Upper lobe of right lung (tissue), 1 donor: ENCODE results near the gene KBTBD12. TPM values are rescaled to one million over a fixed set of nuclear protein-coding genes. Genes with fewer than 3 reads are reported as not detected.
"Not testable (repeated sequence)": the region's sequence is repeated elsewhere in the genome, so short reads cannot be mapped to it uniquely, and the experiment has no call there.

Experiments
- ATAC-seq: fragments of 200-7000 bp; cut with Tn5 transposase; one replicate; pipeline ENCODE4 v1.9.1; 2020; ENCODE audit warnings: mild to moderate bottlenecking, moderate library complexity
- DNase-seq: peaks from one replicate; pipeline ENCODE4 v3.0.0-alpha.2; 2020
- H3K27ac ChIP-seq: fragments of 200-600 bp; one replicate; pipeline ENCODE4 v1.8.0; 2022
- H3K27me3 ChIP-seq: fragments of 200-600 bp; one replicate; pipeline ENCODE4 v1.8.0; 2022; ENCODE audit warnings: mild to moderate bottlenecking
- H3K36me3 ChIP-seq: fragments of 200-600 bp; one replicate; pipeline ENCODE4 v1.8.0; 2022
- H3K4me1 ChIP-seq: fragments of 200-600 bp; one replicate; pipeline ENCODE4 v1.8.0; 2022
- H3K4me3 ChIP-seq: fragments of 200-600 bp; one replicate; pipeline ENCODE4 v1.8.0; 2022; ENCODE audit warnings: mild to moderate bottlenecking
- H3K9me3 ChIP-seq: fragments of 200-600 bp; one replicate; pipeline ENCODE4 v1.8.0; 2022
- intact Hi-C: fragments of 100-400 bp; cut with DNase I; formaldehyde crosslinking; loops from one replicate; pipeline ENCODE4 v1.11.0; 2022
- total RNA-seq: library from RNA; stranded (reverse); fragmentation: NEBNext Ultra II Directional; extraction: Animal tissue kit (Norgen Biotek cat#: 25700); gene quantifications from one replicate; pipeline ENCODE4 v1.2.1, GENCODE V29; 2021
- TF ChIP-seq, protein P1 (sequence below): fragments of 200-600 bp; IDR thresholded peaks from one replicate; pipeline ENCODE4 v1.8.0; 2022; ENCODE audit warnings: antibody characterized with exemption
- donor health status: DM: no; HTN: yes; CAD: no; lungs with severe emphysema.

The KBTBD12 gene
- total RNA-seq, 1 donor from 2014 or later: 1.3 TPM

DNA sequence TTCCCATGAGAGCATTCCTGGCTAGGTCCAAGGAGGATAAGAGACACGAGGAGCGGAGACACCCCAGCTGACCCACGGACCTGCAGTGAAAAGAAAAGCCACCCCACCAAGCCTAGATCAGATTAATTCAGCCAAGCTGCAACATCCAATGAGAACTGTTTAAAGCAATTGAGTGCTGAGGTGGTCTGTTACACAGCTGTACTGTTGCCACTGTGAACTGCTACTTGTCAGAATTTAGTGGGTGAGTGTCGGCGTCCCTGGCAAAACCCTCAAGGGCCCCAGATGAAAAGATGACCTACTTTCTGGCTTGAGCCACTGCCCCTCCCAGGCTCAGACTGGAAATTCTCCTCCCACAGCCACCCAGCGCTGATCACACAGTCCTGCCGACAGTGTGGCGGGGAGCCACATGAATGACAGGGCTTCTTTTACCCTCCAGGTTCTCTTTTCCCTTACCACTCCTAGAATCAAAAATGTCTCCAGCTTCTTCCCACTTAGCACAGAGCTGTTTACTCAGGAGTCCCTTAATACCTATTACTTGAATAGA is 26.4 kb upstream of the KBTBD12 start:
- DNase-seq (no peak), ATAC-seq (no peak)
- Histone ChIP-seq H3K36me3 (no peaks in the 10 kb centered on the region), H3K4me1 (no peaks in the 10 kb centered on the region), H3K27me3 (no peaks in the 10 kb centered on the region), H3K27ac (no peak overlapping the region), H3K9me3 (no peaks in the 10 kb centered on the region), H3K4me3 (no peak overlapping the region)
- TF ChIP-seq, protein P1, sequence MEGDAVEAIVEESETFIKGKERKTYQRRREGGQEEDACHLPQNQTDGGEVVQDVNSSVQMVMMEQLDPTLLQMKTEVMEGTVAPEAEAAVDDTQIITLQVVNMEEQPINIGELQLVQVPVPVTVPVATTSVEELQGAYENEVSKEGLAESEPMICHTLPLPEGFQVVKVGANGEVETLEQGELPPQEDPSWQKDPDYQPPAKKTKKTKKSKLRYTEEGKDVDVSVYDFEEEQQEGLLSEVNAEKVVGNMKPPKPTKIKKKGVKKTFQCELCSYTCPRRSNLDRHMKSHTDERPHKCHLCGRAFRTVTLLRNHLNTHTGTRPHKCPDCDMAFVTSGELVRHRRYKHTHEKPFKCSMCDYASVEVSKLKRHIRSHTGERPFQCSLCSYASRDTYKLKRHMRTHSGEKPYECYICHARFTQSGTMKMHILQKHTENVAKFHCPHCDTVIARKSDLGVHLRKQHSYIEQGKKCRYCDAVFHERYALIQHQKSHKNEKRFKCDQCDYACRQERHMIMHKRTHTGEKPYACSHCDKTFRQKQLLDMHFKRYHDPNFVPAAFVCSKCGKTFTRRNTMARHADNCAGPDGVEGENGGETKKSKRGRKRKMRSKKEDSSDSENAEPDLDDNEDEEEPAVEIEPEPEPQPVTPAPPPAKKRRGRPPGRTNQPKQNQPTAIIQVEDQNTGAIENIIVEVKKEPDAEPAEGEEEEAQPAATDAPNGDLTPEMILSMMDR: no peak
- intact Hi-C loops: no loop called here

DNA sequence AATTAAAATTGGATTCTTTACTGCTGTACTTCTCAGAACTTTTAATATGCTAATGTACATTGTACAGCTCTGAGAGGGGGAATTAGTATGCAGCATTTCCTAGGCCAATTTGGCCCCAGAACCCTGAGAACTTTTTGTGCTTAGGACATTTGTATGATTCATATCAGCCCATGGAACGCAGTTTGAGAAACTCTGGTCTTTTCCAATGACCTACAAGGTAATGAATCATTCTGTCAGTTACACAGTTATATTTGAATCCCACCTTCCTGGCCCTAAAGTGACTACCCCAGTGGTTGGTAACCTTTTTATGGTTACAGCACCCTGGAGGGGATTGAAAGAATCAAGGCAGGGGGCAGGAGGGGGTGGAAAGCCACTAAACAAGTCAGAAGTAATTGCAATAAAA is 25.6 kb upstream of the KBTBD12 start:
- ATAC-seq: no peak

DNA sequence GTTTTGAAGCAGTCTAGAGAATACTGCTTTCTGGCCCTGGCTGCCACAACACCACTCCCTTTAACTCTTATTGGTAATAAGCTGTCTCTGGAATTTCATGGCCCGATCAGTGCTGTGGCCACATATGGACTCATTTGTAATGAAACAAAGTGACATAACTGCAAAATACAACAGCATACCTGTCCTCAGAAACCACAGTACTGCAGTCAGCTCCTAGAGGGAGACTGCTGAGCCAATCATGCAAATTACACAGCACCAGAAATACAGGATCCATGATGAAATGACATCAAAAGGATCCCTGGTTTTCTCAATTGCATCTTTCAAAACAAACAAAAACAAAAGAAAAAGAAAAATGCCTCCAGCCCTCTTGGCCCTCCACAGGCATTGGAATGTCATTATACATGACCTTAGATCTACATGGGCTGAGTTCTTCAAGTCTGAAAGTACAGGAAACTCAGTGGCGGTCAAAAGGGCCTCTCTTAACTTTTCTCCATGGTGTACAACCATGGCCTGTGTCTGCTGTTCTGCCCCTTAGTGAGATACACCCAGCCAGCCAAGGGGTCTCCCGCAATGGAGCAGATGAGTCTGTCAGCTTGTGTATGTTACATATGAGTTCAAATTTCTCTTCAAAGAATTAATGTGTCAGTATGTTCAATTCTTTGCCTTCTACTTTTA is 24.9 kb upstream of the KBTBD12 start:
- Histone ChIP-seq H3K27ac (no peak overlapping the region), H3K4me1 (no peaks in the 10 kb centered on the region), H3K27me3 (no peaks in the 10 kb centered on the region), H3K9me3 (no peaks in the 10 kb centered on the region), H3K4me3 (no peak overlapping the region), H3K36me3 (no peaks in the 10 kb centered on the region)
- intact Hi-C loops: no loop called here
- ATAC-seq (no peak), DNase-seq (no peak)
- TF ChIP-seq, protein P1: no peak

More for the DNA sequence above, 25.6 kb upstream of the KBTBD12 start:
- intact Hi-C loops: no loop called here
- TF ChIP-seq, protein P1: no peak
- no peaks in the 10 kb centered on the region for H3K27me3 ChIP-seq
- DNase-seq: no peak
- H3K27ac ChIP-seq: no peak overlapping the region
- H3K4me1 ChIP-seq: no peaks in the 10 kb centered on the region
- H3K36me3 ChIP-seq: no peaks in the 10 kb centered on the region
- no peaks in the 10 kb centered on the region for H3K9me3 ChIP-seq
- no peak overlapping the region for H3K4me3 ChIP-seq

DNA sequence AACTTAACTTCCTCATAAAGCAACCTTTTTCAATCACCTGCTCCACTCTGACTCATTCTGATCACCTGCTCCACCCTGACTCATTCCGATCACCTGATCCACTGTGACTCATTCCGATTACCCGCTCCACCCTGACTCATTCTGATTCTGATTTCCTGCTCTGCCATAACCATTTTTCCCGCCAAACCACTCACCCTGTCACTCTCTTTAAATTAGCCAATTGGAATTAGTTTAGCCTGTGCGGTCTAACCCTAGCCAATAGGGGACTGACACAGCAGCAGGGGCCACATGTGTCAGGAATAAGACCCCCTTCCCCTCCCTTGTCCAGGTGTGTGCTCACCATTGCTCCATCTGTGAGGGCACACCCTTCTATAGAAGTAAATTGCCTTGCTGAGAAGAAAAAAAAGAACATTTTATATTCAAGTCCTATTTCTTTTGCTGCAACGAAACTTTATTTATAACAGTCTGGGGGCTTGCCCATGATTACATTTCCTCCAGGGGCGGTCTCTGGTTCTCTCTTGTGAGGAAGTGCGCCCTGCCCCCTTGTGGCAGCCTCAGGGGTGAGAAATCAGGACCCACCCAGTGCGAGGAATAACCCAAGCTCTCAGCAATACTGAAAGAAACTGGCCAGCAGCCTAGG is 24.3 kb upstream of the KBTBD12 start:
- H3K4me1 ChIP-seq, DNase-seq, H3K27ac ChIP-seq, H3K4me3 ChIP-seq, intact Hi-C loops, H3K9me3 ChIP-seq, ATAC-seq, H3K27me3 ChIP-seq, H3K36me3 ChIP-seq: not testable (repeated sequence)

DNA sequence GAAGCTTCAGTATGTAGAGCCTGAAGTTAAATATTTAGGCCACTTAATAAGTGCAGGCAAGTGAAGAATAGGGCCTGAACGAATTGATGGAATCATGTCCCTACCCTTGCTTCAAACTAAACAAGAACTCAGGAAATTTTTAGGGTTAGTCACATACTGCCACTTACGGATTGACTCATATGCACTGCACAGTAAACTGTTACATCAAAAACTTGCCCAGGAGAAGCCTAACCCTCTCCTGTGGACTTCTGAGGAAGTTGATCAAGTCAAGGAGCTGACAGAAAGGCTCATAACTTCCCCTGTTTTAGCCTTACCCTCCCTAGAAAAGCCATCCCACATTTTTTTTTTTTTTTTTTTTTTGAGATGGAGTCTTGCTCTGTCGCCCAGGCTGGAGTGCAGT is 20.6 kb upstream of the KBTBD12 start:
- intact Hi-C loops: no loop called here
- Histone ChIP-seq H3K36me3 (no peaks in the 10 kb centered on the region), H3K27me3 (no peaks in the 10 kb centered on the region), H3K4me3 (no peak overlapping the region), H3K4me1 (no peaks in the 10 kb centered on the region), H3K27ac (no peak overlapping the region), H3K9me3 (no peaks in the 10 kb centered on the region)
- no peak for DNase-seq
- ATAC-seq: no peak
- TF ChIP-seq, protein P1: no peak

DNA sequence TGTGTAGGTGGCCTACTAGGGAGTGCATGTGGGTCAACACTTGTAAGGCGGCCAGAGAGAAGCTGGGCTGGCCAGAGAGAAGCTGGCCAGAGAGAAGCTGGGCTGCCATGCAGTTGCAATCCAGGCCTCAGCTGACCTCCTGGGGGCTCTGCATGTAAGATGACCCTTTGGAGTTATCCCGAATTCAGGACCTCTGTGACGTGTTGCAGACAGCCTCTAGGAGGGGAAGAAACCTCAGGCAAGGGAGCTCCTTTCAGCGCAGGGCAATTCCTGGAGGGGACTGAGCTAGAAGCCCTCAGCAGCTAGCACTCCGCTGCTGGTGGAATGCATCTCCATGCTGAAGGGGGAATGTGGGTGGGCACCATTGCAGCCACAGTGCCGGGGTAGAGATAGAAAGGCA is 15.8 kb upstream of the KBTBD12 start:
- DNase-seq: no peak

More for the DNA sequence above, 15.8 kb upstream of the KBTBD12 start:
- H3K27ac ChIP-seq: no peak overlapping the region
- H3K4me3 ChIP-seq: no peak overlapping the region
- H3K27me3 ChIP-seq: no peaks in the 10 kb centered on the region
- no peak for ATAC-seq
- H3K36me3 ChIP-seq: no peaks in the 10 kb centered on the region
- TF ChIP-seq, protein P1: no peak
- no peaks in the 10 kb centered on the region for H3K9me3 ChIP-seq
- intact Hi-C loops: no loop called here
- H3K4me1 ChIP-seq: no peaks in the 10 kb centered on the region
